Neuronal stem cell (in vitro differentiated cells): ENCODE data around the gene TUBGCP5.
"Not testable (repeated sequence)": the region's sequence is repeated elsewhere in the genome, so short reads cannot be mapped to it uniquely, and the experiment has no call there.

Experiments
- DNase-seq: peaks from one replicate; pipeline ENCODE4 v3.0.0-alpha.2; 2013; ENCODE audit warnings: low spot score
- H2AFZ ChIP-seq: one replicate; pipeline ENCODE4 v1.6.1; 2013; ENCODE audit warnings: mild to moderate bottlenecking, low read length, inconsistent platforms
- H2AK5ac ChIP-seq: 2 replicates; pipeline ENCODE4 v1.6.1; 2013; ENCODE audit warnings: low read depth, mild to moderate bottlenecking, inconsistent platforms, low read length, moderate library complexity, mixed read lengths
- H2BK120ac ChIP-seq: 2 replicates; pipeline ENCODE4 v1.6.1; 2013; ENCODE audit warnings: low read depth, mild to moderate bottlenecking, inconsistent platforms, low read length, moderate library complexity, mixed read lengths
- H2BK12ac ChIP-seq: one replicate; pipeline ENCODE4 v1.6.1; 2013; ENCODE audit warnings: low read length, inconsistent platforms
- H2BK15ac ChIP-seq: 2 replicates; pipeline ENCODE4 v1.6.1; 2013; ENCODE audit warnings: mild to moderate bottlenecking, low read length, inconsistent platforms, mixed read lengths
- H2BK5ac ChIP-seq: one replicate; pipeline ENCODE4 v1.6.1; 2013; ENCODE audit warnings: inconsistent platforms, mild to moderate bottlenecking, low read length, moderate library complexity
- H3K14ac ChIP-seq: one replicate; pipeline ENCODE4 v1.6.1; 2013; ENCODE audit warnings: low read length, inconsistent platforms
- H3K18ac ChIP-seq: 2 replicates; pipeline ENCODE4 v1.6.1; 2013; ENCODE audit warnings: low read length, inconsistent platforms
- H3K23ac ChIP-seq: 2 replicates; pipeline ENCODE4 v1.6.1; 2013; ENCODE audit warnings: low read depth, mild to moderate bottlenecking, mixed read lengths, low read length, inconsistent platforms; ENCODE audit not compliant: poor library complexity
- H3K27ac ChIP-seq: replicated peaks from 3 replicates; pipeline ENCODE4 v1.5.1; 2013; ENCODE audit warnings: low read length, inconsistent platforms
- H3K27me3 ChIP-seq, 3 experiments: 2 replicates each; pipeline ENCODE4 v1.6.1; 2013; ENCODE audit warnings: low read length in 3 of 3, mild to moderate bottlenecking in 2 of 3, inconsistent platforms in 1 of 3, low read depth in 1 of 3, mixed read lengths in 1 of 3, moderate library complexity in 1 of 3; ENCODE audit not compliant: control insufficient read depth in 3 of 3, insufficient read depth in 3 of 3
- H3K36me3 ChIP-seq, 2 donors: replicated peaks in 1 of 2; 2 replicates each; pipeline ENCODE4 v1.6.1; 2013; ENCODE audit warnings: low read length in 2 of 2; ENCODE audit not compliant: control insufficient read depth in 2 of 2, insufficient read depth in 2 of 2
- H3K4ac ChIP-seq: 2 replicates; pipeline ENCODE4 v1.6.1; 2013; ENCODE audit warnings: inconsistent platforms, mild to moderate bottlenecking, low read length, moderate library complexity
- H3K4me1 ChIP-seq, 2 donors: 1 replicate in 1 of 2; 2 replicates in 1 of 2; pipeline ENCODE4 v1.6.1; 2013; ENCODE audit warnings: low read length in 2 of 2, low read depth in 1 of 2; ENCODE audit not compliant: control insufficient read depth in 2 of 2, insufficient read depth in 1 of 2
- H3K4me2 ChIP-seq: one replicate; pipeline ENCODE4 v1.6.1; 2013; ENCODE audit warnings: mild to moderate bottlenecking, low read length, inconsistent platforms; ENCODE audit not compliant: insufficient read depth, poor library complexity, severe bottlenecking
- H3K4me3 ChIP-seq, 2 donors: 2 replicates each; pipeline ENCODE4 v1.5.1; 2013; ENCODE audit warnings: low read length in 2 of 2, mild to moderate bottlenecking in 2 of 2, inconsistent platforms in 1 of 2, moderate library complexity in 1 of 2
- H3K79me1 ChIP-seq: one replicate; pipeline ENCODE4 v1.6.1; 2013; ENCODE audit warnings: low read depth, mild to moderate bottlenecking, inconsistent platforms, low read length, moderate library complexity
- H3K9ac ChIP-seq: one replicate; pipeline ENCODE4 v1.6.1; 2013; ENCODE audit warnings: mild to moderate bottlenecking, low read depth, low read length, inconsistent platforms; ENCODE audit not compliant: poor library complexity
- H3K9me3 ChIP-seq, 2 donors: replicated peaks in 1 of 2; 2 replicates each; pipeline versions ENCODE3 to v1.6.1; 2013; ENCODE audit warnings: low read length in 2 of 2, mild to moderate bottlenecking in 2 of 2, inconsistent platforms in 1 of 2, low read depth in 1 of 2, mixed read lengths in 1 of 2, moderate library complexity in 1 of 2; ENCODE audit not compliant: control insufficient read depth in 2 of 2, insufficient read depth in 1 of 2
- H4K8ac ChIP-seq: one replicate; pipeline ENCODE4 v1.6.1; 2013; ENCODE audit warnings: low read depth, mild to moderate bottlenecking, inconsistent platforms, low read length, moderate library complexity
- H4K91ac ChIP-seq: one replicate; pipeline ENCODE4 v1.6.1; 2013; ENCODE audit warnings: low read length, low read depth, mild to moderate bottlenecking, inconsistent platforms; ENCODE audit not compliant: poor library complexity
- WGBS, 2 donors: extraction: QIAGEN DNeasy Blood & Tissue Kit; methylation state at CpG; one replicate each; pipeline ENCODE4 v1.1.7; 2013; ENCODE audit warnings: missing lambda C conversion rate in 2 of 2, mixed read lengths in 1 of 2; ENCODE audit not compliant: insufficient read length in 2 of 2, insufficient replicate concordance in 1 of 2; ENCODE audit errors: extremely low coverage in 2 of 2; 5-methylcytosine and 5-hydroxymethylcytosine counted together

The TUBGCP5 gene

GRCh38 chr15:22988811-22989210, 50.6 kb downstream of the TUBGCP5 start:
- Histone ChIP-seq H4K91ac (no peak overlapping the region), H3K18ac (no peak overlapping the region), H3K4ac (no peak overlapping the region), H2AFZ (no peak overlapping the region), H2BK120ac (no peak overlapping the region), H3K4me3 (no peak overlapping the region), H3K9ac (no peak overlapping the region), H3K79me1 (no peaks in the 10 kb centered on the region), H4K8ac (no peak overlapping the region), H3K4me1 (no peaks in the 10 kb centered on the region), H3K36me3 (peaks cover 0 to 1% of the 10 kb centered on the region in 2 donors), H3K9me3 (no peaks in the 10 kb centered on the region), H2BK5ac (no peak overlapping the region), H2BK15ac (no peak overlapping the region), H3K27me3 (no peaks in the 10 kb centered on the region), H3K23ac (no peak overlapping the region), H2AK5ac (no peak overlapping the region), H3K27ac (no peak overlapping the region), H3K4me2 (no peak overlapping the region), H2BK12ac (no peak overlapping the region), H3K14ac (no peak overlapping the region)
- no CpG with 5 or more reads among the region's 7 CpGs for WGBS, 2 donors
- DNase-seq: no peak

DNA sequence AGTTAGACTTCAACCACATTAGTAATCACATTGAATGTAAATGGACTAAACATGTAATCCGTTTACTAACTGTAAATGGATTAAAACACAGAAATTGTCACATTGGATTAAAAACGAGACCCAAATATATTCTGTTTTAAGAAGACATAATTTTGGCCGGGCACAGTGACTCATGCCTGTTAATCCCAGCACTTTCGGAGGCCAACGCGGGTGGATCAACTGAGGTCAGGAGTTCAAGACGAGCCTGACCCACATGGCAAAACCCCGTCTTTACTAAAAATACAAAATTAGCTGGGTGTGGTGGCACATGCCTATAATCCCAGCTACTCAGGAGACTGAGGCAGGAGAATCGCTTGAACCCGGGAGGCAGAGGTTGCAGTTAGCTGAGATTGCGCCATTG, 57.4 kb downstream of the TUBGCP5 start:
- no CpG with 5 or more reads among the region's 11 CpGs for WGBS, 2 donors

GRCh38 chr15:22981051-22981840, 58.1 kb downstream of the TUBGCP5 start:
- H3K4me2 ChIP-seq: peak overlapping the region; percentile 79
- H3K36me3 ChIP-seq: no peaks in the 10 kb centered on the region
- H3K4me1 ChIP-seq: peaks cover 2 to 5% of the 10 kb centered on the region in 2 donors
- H3K9ac ChIP-seq: no peak overlapping the region
- H3K4ac ChIP-seq: no peak overlapping the region
- no peak overlapping the region for H2BK15ac ChIP-seq
- H3K4me3 ChIP-seq: peak overlapping the region; percentile 88 to 93
- H2BK120ac ChIP-seq: no peak overlapping the region
- no peak overlapping the region for H2AK5ac ChIP-seq
- H4K8ac ChIP-seq: no peak overlapping the region
- DNase-seq: peak; percentile 4
- H4K91ac ChIP-seq: no peak overlapping the region
- H3K27me3 ChIP-seq: peaks cover 0 to 10% (median 0%) of the 10 kb centered on the region in 3 experiments
- WGBS, 2 donors: no CpG with 5 or more reads among the region's 30 CpGs
- no peak overlapping the region for H3K23ac ChIP-seq
- H3K79me1 ChIP-seq: peaks cover 4% of the 10 kb centered on the region
- H2AFZ ChIP-seq: peak overlapping the region; percentile 99
- H3K27ac ChIP-seq: no peak overlapping the region
- no peak overlapping the region for H2BK12ac ChIP-seq
- H3K14ac ChIP-seq: no peak overlapping the region
- no peak overlapping the region for H2BK5ac ChIP-seq
- no peaks in the 10 kb centered on the region for H3K9me3 ChIP-seq
- no peak overlapping the region for H3K18ac ChIP-seq

More for the DNA sequence above, 57.4 kb downstream of the TUBGCP5 start:
- H3K4me2 ChIP-seq, H2BK15ac ChIP-seq, H2AFZ ChIP-seq, H3K9ac ChIP-seq, H4K91ac ChIP-seq, H2BK12ac ChIP-seq, H3K79me1 ChIP-seq, H3K4ac ChIP-seq, H3K4me3 ChIP-seq, H3K27ac ChIP-seq, H3K18ac ChIP-seq, H3K14ac ChIP-seq, DNase-seq, H2AK5ac ChIP-seq, H3K36me3 ChIP-seq, H4K8ac ChIP-seq, H3K4me1 ChIP-seq, H2BK120ac ChIP-seq, H3K23ac ChIP-seq, H3K9me3 ChIP-seq, H2BK5ac ChIP-seq: not testable (repeated sequence)
- H3K27me3 ChIP-seq: peaks cover 0 to 10% (median 0%) of the 10 kb centered on the region in 3 experiments

GRCh38 chr15:22980189-22981050, 58.9 kb downstream of the TUBGCP5 start, which contains the start of gene CYFIP1:
CYFIP1 (minus strand) TSS chr15:22980368; CDS start chr15:22947285, 33,083 bp downstream.
- Histone ChIP-seq H2BK15ac (no peak within 1 kb of the TSS), H2BK5ac (peak within 1 kb of the TSS; percentile 6), H3K4me1 (peaks cover 2 to 5% of the 10 kb centered on the region in 2 donors), H2AFZ (peak within 1 kb of the TSS; percentile 99), H3K9me3 (no peaks in the 10 kb centered on the region), H3K9ac (peak within 1 kb of the TSS; percentile 90), H3K4me2 (peak within 1 kb of the TSS; percentile 79), H4K91ac (no peak within 1 kb of the TSS), H3K36me3 (no peaks in the 10 kb centered on the region), H3K27me3 (peaks cover 0 to 10% (median 0%) of the 10 kb centered on the region in 3 experiments), H3K4ac (no peak within 1 kb of the TSS), H2BK12ac (no peak within 1 kb of the TSS), H3K23ac (peak within 1 kb of the TSS; percentile 93), H3K79me1 (peaks cover 4% of the 10 kb centered on the region), H2AK5ac (no peak within 1 kb of the TSS), H3K4me3 (peak within 1 kb of the TSS; percentile 88 to 93), H3K27ac (no peak within 1 kb of the TSS), H3K18ac (peak within 1 kb of the TSS; percentile 96), H4K8ac (peak within 1 kb of the TSS; percentile 65), H3K14ac (peak within 1 kb of the TSS; percentile 71), H2BK120ac (no peak within 1 kb of the TSS)
- no CpG with 5 or more reads among the region's 93 CpGs for WGBS, 2 donors
- DNase-seq: peak; percentile 66
